NCI-H1436 treated with DMSO at 0.1 percent for 48 hours (cell line): Measurements from ENCODE around the gene KAZN.

ENCODE experiments used
- DNase-seq: peaks from one replicate; lab custom pipeline; 2025; lab: John Stamatoyannopoulos, UW

The KAZN gene

DNA sequence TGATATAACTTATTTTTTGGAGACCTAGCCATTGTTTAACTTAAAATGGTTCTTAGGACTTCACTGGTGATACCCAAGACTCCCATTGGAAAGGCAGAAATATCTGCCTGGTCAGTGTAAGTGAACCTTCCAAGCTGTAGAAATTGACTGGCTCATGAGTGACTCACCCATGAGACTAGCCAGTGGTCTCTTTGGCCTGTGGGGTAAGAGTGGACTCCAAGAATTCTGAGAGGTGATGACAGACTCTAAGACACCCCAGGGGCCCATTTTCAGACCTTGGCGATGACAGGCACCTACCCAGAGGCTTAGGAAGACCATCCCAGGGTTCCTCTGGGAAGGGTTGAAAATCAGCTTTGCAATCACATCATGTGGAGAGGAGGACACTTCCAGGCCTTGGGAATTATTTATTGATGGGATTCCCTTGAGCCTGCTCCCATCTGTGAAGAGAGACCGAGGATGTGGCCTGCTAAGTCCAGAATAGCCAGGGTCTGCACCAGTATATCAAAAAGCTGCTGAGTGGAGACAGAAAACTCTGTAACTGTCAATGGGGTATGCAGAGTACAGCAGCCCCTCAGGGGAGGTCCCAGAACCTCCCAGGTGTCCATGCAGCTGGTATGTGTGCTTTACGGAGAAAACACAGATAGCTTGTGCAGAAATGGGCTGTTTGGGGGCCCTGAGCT lies 78.9 kb downstream of the KAZN start:
- no peak for DNase-seq

DNA sequence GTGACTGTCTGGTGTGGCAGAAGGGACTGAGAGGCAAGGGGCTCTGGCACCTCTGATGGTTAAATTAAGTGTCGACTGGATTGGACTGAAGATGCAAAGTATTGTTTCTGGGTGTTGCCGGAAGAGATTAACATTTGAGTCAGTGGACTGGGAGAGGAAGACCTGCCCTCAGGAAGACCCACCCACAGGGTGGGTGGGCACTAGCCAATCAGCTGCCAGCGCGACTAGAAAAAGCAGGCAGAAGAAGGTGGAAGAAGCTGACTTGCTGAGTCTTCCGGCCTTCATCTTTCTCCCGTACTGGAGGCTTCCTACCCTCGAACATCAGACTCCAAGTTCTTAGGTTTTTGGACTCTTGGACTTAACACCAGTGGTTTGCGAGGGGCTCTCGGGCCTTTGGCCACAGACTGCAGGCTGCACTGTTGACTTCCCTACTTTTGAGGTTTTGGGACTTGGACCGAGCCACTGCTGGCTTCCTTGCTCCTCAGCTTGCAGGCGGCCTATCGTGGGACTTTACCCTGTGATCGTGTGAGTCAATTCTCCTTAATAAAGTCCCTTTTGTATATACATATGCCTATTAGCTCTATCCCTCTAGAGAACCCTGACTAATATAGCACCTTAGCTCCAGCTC lies 79.6 kb downstream of the KAZN start:
- DNase-seq: no peak

DNA sequence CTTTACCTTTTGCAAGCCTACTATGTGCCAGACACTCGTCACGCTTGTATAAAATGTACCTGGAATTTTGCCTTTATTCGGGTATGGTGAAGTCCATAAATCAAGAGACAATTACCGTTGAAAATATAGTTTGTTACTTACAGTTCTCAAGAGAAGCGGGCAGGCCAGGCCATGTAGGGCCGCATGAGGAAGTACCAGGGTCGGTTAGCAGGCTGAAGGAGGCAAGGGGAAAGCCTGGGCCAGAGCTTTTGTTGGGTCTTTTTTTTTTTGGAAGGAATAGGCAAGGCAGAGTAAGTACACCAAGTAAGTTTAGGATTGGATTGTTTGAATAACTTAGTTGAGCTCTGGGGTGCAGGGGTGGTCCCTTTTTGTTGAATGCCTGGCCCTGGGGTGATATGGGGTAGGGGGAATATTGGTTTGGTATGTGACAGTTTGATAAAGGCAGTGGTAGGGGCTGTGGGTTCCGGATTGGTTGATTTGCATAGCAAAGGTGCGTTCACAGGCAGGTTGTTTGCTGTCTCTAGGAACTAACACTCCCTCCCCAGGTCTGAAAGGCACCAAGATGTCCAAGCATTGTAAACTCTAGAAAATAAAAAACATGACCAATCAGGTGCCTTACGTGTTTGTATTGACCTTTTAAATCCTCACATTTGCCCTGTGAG lies 80.7 kb downstream of the KAZN start:
- DNase-seq: no peak

DNA sequence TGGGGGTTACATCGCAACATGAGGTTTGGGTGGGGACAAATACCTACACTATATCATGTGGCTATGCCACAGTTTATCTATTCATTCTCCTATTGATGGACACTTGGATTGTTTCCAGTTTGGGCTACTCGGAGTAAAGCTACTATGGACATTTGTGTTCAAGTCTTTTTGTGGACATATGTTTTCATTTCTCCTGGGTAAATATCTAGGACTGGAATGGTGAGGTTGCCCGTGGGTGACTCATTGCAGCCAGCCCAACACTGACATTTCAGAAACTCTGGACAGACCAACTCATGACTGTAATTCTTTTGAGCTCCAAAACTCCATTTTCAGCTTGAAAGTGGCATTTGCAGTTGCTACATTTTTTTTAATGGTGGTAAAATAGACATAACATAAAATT lies 82.7 kb downstream of the KAZN start:
- DNase-seq: no peak

DNA sequence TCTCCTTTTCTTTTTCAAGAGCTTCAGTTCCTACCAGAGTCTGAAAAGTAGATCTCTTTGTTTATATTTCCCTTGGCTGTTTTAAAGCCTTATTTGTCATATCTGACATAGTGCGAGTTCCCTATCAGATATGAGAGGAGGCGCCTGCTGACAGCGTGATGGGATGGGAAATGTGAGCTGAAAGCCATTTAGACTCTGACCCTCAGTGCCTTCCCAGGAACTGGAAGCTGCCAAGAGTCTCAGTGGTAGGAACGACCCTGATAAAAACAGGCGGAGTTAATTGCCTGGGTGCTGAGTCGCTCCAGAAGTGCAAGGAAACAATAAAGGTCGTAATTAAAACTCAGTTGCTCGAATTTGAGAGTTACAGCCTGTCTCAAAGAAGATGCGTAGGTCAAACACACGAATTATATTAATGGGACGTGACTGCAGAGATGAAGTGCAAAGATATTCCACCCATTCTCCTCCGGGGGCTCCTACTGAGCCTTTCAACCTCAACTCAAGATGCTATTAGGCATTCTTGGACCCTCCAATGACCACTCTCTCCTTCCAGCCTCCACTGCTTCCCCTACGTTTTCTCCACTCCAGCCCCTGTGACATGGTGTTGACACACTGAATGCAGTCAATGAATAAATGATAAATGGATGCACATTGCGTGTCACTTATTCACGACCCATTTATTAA lies 84.6 kb downstream of the KAZN start:
- no peak for DNase-seq

DNA sequence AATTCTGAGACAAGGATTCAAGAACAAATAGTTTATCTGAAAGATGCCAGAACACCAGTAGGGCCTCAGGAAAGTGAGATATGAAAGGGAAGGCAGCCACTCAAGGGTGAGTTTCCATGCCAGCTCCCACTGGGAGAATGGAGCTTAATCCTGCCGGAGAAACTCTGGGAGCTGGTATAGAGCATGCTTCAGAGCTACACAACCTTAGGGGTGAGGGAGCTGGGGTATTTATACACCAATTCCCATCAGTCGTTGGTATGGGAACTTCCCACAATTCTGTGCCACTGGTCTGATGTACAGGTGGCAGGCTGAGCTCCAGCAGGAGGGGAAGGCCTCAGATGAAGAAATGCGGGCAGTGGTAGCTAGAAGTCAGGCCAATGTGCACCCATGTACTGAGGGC lies 86.6 kb downstream of the KAZN start:
- no peak for DNase-seq

DNA sequence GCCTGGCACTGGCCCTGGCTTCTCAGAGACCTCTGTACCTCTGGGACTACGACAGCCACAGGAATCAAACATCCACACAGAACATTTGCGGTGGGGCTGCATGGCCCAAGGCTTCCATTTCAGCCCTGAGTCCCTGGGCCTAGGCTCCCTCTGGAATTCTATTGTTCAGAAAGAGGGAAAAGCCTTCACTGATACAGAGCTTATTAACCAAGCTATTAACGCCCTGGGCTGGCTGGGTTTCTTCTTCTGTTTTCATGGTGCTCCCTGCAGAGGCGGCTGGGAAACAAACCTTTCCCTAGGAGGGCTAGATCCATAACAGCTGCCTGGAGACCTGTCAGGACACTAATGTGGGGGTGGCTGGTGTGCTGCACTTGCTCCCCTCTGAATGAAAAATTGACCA lies 88.2 kb downstream of the KAZN start:
- no peak for DNase-seq

DNA sequence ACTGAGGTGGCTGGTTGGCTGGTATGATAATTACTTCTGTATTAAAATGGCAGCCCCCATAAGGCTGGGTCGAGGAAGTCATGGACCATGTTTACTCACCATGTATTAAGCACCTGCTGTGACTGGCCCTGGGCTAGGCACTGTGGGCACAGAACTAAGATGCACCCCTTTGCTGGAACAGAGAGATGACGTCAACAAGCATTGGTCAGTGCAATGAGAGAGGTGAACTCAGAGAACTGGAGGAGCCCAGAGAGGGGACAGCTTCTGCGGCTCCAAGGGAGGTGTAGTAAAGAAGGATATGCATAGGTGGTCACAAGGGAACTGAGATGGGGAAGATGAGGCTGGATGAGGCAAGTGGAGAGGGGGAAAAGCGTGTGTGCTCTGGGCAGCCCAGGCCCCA lies 88.7 kb downstream of the KAZN start:
- no peak for DNase-seq

DNA sequence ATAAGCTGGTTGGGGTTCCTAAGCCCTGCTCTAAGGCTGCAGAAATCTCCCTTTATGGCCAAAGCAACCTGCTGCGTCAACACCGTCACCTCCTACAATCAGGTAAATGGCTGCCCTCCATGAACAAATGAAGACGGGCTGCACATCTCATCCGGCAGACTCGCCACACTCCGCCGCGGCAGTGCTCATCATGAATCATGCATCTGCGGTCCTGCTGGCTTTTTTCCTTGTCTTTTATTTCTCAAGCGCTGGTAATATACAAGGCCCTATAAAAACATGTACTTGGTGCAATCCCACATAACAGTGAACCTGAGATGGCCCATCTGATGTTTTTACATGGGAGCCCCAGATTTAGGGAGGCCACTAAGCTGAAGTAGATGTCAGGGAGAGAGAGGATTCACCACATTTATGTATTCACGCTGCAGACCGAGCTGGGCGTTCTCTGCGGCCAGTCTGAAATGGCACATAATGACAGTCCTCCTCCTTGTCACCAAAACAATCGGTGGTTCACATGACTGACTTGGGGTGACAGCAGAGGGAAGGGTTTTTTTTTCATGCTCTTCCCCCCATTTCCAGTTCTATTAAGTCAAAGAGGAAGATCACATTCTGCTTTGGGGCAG lies 91.6 kb downstream of the KAZN start:
- DNase-seq: no peak

DNA sequence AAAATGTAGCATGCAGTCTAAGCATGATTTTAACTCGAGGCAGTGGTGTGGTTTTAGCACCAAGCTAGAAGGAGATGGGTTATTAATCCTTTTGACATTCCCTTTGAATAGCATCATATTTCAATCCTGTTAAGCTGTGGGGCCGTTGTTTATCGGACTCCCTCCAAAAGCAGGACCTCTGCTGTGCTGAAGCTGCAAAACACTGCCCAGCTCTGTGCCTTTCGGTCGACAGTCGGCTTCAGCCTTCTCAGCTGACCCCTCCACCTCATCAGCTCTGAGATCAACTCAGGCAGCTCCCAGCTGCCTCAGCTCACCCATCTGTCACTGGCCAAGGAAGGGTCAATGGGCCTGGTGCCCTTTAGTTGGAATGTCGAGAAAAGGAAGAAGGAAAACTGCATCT lies 95.5 kb downstream of the KAZN start:
- DNase-seq: no peak

DNA sequence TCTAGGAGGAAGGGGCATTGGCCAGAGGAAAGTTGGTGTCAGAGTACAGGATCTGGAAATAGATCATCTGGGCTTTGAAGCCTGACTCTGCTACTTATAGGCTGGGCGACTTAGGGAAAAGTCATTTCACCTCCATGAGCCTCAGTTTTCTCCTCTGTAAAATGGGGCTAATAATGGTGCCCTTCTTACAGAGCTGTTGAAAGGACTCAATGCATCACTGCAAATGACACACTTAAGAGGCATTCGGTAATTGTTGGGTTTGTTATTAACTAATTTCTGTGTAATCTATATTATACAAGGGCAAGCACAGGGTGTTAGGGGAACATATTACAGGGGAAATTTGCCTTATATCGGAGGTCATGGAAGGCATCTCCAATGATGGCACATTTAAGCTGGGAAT lies 96.1 kb downstream of the KAZN start:
- DNase-seq: no peak

DNA sequence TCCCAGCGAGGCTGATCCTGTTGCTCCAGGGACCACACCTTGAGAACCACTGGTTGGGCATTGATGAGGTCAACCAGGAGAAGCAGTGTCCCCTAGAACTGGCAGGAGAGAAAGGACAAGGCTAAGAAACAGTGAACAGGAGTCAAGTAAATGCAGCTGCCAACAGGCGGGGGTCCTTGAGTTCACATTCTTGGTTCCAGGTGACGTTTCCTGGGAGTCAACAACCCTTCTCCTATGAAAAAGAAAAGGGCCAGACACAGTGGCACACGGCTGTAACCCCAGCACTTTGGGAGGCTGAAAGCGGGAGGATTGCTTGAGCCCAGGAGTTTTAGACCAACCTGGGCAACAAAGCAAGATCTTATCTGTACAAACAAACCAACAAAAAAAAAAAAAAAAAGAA lies 98.3 kb downstream of the KAZN start:
- DNase-seq: no peak

DNA sequence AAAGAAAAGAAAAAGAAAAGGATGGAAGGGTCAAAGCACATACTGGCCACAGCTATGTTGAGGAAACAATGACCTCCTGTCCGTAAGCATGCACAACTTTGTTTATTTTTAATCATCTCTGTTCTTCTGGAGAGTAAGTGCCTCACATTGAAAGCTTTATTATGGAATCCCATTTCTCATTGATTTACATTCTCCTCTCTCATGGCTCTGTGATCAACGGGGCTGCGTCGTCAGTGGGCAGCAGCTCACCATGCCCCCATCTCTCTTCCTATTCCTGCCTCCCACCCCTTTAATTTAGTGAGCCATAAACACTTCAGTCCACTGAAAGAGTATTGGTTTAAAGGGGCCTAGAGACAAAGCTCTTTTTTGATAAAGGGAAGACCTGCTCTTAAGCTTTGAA lies 98.9 kb downstream of the KAZN start:
- DNase-seq: no peak

DNA sequence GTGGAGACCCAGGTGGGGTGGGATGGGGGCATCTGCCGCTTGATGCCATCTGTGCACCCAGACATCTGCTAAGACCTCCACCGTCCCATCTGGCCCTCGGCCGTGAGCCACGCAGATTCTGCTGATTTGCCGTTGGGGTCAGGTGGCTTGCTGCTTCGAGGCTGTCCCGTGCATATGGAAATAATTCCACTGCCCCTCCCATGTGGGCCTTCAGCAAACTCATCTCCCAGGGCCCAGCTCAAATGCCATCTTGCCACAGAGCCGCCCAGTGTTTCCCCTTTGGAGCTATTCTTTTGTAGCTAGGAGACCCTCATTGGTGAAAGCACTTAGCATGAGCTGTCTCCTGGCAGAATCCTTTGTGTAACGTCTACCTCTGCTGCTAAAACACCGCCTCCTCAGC lies 99.8 kb downstream of the KAZN start:
- no peak for DNase-seq

DNA sequence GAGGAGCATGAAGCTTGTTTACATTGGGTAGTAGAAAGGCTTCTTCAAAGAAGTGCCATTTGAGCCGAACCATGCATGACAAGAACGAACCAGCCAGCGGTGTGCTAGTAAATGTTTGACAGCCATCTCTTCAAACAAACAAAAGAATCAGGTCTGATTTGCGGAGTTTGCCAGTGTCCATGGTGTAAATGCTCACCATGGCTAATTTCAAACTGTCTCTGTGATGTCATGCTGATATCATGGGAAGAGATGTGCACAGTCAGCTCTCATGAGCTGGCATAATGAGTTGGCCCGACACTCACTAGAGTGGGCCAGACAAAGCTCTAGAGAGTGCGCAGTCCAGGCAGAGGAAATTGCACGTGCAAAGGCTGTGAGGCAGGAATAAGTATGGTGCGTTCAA lies 101.1 kb downstream of the KAZN start:
- no peak for DNase-seq

DNA sequence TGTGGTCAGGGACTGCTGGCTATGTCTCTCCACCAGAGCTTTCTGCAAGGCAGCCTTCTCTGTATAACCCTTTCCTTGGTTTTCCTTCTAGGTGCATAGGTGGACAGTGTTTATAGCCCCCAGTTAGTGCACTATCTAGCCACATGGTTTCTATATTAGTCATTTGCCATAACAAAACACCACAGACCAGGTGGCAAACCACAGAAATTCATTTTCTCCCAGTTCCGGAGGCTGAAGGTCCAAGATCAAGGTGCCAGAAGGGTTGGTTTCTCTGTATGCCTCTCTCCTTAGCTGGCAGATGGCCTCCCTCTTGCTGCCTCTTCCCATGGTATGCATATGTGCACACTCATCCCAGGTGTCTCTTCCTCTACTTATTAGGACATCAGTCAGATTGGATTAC lies 106.4 kb downstream of the KAZN start:
- no peak for DNase-seq

DNA sequence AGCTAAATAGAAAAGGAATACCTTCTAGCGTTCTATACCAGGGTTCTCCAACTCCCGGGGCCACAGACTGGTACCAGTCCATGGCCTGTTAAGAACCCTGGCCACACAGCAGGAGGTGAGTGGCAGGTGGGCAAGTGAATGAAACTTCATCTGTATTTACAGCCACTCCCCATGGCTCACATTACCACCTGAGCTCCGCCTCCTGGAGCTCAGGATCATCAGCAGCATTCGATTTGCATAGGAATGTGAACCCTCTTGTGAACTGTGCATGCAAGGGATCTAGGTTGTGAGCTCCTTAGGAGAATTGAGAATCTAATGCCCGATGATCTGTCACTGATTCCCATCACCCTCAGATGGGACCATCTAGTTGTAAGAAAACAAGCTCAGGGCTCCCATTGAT lies 107.3 kb downstream of the KAZN start:
- DNase-seq: no peak

DNA sequence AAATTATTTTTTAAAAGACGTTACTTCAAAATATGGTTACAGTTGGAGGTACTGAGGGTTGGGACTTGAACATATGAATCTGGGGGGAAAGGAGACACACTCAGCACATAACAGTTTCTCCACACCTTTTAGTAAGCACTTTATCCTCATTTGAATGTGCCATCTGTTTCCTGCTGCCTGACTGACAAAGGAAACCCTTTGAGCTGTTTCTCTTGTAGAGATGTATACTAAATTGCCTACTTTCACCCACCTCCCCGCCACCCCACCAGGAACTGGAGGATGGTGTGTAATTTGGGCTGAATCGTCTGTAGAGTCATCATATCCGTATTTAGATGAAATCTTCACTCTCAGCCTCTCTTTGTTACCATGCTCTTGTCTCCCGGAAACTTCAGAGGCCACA lies 108.1 kb downstream of the KAZN start:
- no peak for DNase-seq

DNA sequence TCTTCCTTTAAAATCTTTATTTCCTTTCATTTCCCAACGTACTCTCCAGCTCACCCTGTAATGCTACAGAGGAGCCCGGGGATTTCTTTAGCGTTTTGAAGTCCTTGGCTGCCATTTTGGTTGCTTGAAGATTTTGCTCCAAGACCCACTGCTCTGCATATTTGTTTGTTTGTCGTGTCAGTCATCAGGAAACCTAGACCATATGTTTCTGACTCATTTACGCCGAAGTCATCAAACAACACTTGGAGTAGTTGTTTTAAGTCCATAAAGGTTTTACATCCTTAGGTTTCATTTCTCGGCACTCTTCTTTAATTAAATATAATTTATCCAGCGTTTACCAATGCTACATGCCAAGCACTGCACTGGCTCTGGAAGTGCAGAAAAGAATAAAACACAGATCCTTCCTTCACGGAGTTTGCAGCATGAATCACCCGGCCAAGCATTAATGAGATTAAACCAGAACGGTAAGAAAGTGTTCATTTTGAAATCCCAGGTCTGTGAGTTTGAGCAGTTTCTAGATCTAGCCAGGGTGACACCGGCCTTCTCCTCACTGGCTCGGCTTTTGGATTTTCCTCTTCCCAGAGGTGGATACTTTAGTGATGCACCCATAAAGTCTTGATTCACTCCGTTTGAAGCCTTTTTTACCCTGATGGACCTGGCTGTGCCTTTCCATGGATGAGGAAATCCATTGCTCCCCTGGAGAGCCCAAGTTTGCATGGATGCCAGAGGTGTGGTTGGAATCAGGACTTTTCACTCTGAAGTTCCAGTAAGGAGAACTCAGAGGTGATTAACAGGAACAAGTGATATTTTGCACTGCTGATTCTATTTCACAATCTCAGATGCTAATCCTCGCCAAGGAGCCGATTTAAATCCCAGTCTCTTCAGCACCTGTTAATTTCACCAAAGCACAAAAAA lies 109.3 kb downstream of the KAZN start:
- DNase-seq: no peak

DNA sequence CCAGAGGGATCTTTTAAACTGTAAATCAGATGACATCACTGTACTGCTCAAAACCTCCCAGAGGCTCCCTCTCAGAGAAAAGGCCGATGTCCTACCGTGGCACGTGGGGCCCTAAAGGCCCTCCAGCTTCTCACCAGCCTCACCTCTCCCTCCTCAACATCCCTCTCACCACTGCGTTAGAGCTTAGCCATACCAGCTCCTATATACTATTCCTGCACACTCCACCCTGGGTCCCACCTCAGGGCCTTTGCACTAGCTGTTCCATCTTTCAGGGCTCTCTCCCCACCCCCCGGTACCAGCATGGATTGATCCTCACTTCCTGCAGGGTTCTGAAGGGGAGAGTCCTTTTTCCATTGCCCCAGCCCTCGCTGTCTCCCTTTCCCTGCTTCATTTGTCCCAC lies 111.8 kb downstream of the KAZN start:
- no peak for DNase-seq

DNA sequence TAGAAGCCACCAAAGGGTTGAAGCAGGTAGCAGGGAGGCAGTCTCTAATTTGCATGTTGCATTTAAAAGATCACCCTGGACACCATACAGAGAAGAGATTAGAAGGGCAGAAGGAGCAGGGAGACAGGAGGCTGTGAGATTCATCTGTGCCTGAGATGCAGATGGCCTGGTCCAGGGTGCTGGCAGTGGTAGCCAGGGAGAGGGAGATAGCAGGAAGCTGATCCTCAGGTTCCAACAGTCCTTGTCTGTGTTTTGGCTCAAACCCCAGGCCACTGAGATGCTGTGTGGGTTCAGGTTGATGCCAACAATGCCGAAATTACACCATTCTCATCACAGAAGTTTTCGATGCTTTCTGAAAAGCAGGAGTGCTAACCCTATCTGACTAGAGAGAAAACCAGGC lies 113.7 kb downstream of the KAZN start:
- no peak for DNase-seq

DNA sequence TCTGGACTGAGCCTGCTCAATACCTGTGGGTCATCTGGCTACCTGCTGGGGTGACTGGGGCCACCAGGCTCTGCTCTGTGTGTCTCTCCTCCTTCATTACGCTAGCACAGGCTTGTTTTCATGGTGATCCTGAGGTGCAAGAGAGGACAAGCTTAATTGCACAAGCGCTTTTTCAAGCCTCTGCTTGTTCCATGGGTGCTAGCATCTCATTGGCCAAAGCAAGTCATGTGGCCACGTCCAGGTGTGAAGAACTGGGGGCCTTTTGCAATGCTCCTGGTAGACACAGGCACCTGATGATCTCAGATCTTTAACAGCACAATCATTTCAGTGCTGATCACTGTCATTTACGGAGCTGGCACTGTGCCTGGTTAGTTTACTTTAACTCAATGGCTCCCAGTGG lies 114.6 kb downstream of the KAZN start:
- DNase-seq: peak; percentile 79
